HEK293 (cell line): Measurements from ENCODE around the gene YWHAB.

Source experiments
- CTCF ChIP-seq: fragments of 450-650 bp; formaldehyde crosslinking; IDR thresholded peaks from 2 replicates; pipeline ENCODE4 v1.5.1; 2016; ENCODE audit warnings: missing biosample characterization, missing genetic modification characterization
- KLF16 ChIP-seq: fragments of 450-650 bp; formaldehyde crosslinking; IDR thresholded peaks from 2 replicates; pipeline ENCODE4 v1.5.1; 2017; ENCODE audit warnings: missing biosample characterization, missing genetic modification characterization
- PRDM6 ChIP-seq: fragments of 450-650 bp; formaldehyde crosslinking; IDR thresholded peaks from 2 replicates; pipeline ENCODE4 v1.5.1; 2017; ENCODE audit warnings: missing biosample characterization, missing genetic modification characterization
- REPIN1 ChIP-seq: fragments of 450-650 bp; formaldehyde crosslinking; IDR thresholded peaks from 2 replicates; pipeline ENCODE4 v1.5.1; 2017; ENCODE audit warnings: missing biosample characterization, missing genetic modification characterization, low read depth
- YY1 ChIP-seq: fragments of 450-650 bp; formaldehyde crosslinking; IDR thresholded peaks from 2 replicates; pipeline ENCODE4 v1.5.1; 2018; ENCODE audit warnings: missing biosample characterization, missing genetic modification characterization
- ZNF280D ChIP-seq: fragments of 450-650 bp; formaldehyde crosslinking; IDR thresholded peaks from 2 replicates; pipeline ENCODE4 v1.5.1; 2016; ENCODE audit warnings: missing biosample characterization, missing genetic modification characterization
- ZNF571 ChIP-seq: fragments of 450-650 bp; formaldehyde crosslinking; IDR thresholded peaks from 2 replicates; pipeline ENCODE4 v1.5.0; 2017; ENCODE audit warnings: missing biosample characterization, missing genetic modification characterization
- ZNF639 ChIP-seq: fragments of 450-650 bp; formaldehyde crosslinking; IDR thresholded peaks from 2 replicates; pipeline ENCODE4 v1.5.1; 2016; ENCODE audit warnings: missing biosample characterization, missing genetic modification characterization
- ZNF645 ChIP-seq: fragments of 450-650 bp; formaldehyde crosslinking; IDR thresholded peaks from 2 replicates; pipeline ENCODE4; 2016; ENCODE audit warnings: missing biosample characterization, missing genetic modification characterization
- ZNF768 ChIP-seq: fragments of 450-650 bp; formaldehyde crosslinking; IDR thresholded peaks from 2 replicates; pipeline ENCODE4 v1.5.1; 2018; ENCODE audit warnings: missing biosample characterization, mild to moderate bottlenecking, missing genetic modification characterization
- ZNF843 ChIP-seq: fragments of 450-650 bp; formaldehyde crosslinking; IDR thresholded peaks from 2 replicates; pipeline ENCODE4 v1.5.1; 2016; ENCODE audit warnings: missing biosample characterization, missing genetic modification characterization

- no peak for TF ChIP-seq CTCF (tag by site-specific recombination)
- no peak for TF ChIP-seq ZNF639 (tag by site-specific recombination)
- TF ChIP-seq PRDM6 = no peak
- TF ChIP-seq YY1 (tag by site-specific recombination) = no peak
- no peak for TF ChIP-seq ZNF645 (tag by site-specific recombination)
- no peak for TF ChIP-seq ZNF571
- no peak for TF ChIP-seq ZNF280D (tag by site-specific recombination)
- TF ChIP-seq REPIN1 (tag by site-specific recombination) = no peak
- no peak for TF ChIP-seq ZNF843
- TF ChIP-seq KLF16 = no peak
- TF ChIP-seq ZNF768 (tag by site-specific recombination) = no peak; the same call in 1 of the 2 replicates
Observed at GRCh38 chr20:44918342-44918741, 32.8 kb downstream of the YWHAB start.
